ENCODE measurements around the gene EXOC3L4.

GRCh38 chr14:103155826-103156394, 61.4 kb downstream of the EXOC3L4 start:
- TF ChIP-seq, protein P1, sequence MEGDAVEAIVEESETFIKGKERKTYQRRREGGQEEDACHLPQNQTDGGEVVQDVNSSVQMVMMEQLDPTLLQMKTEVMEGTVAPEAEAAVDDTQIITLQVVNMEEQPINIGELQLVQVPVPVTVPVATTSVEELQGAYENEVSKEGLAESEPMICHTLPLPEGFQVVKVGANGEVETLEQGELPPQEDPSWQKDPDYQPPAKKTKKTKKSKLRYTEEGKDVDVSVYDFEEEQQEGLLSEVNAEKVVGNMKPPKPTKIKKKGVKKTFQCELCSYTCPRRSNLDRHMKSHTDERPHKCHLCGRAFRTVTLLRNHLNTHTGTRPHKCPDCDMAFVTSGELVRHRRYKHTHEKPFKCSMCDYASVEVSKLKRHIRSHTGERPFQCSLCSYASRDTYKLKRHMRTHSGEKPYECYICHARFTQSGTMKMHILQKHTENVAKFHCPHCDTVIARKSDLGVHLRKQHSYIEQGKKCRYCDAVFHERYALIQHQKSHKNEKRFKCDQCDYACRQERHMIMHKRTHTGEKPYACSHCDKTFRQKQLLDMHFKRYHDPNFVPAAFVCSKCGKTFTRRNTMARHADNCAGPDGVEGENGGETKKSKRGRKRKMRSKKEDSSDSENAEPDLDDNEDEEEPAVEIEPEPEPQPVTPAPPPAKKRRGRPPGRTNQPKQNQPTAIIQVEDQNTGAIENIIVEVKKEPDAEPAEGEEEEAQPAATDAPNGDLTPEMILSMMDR (IDR thresholded peaks at IDR 0.05) = no peak
- TF ChIP-seq POLR2A (IDR thresholded peaks at IDR 0.05) (no peak), POLR2AphosphoS5 (IDR thresholded peaks at IDR 0.05; ENCODE audit: insufficient read depth in 1 of 2, low read depth in 1 of 2) (no peak)
